CD4-positive, alpha-beta T cell treated with Interleukin-17A for 1 hour (primary cell): Measurements from ENCODE around the gene GRIN3B.

Source experiments
- DNase-seq: peaks from one replicate; pipeline ENCODE4 v3.0.0-alpha.2; 2020

GRIN3B gene

GRCh38 chr19:966485-967088 is 33.6 kb upstream of the GRIN3B start:
- no peak for DNase-seq

- peak; percentile 14 for DNase-seq
Measured at GRCh38 chr19:970695-971094, 29.5 kb upstream of the GRIN3B start.

- DNase-seq, result no peak
Measured at GRCh38 chr19:971795-972194, 28.4 kb upstream of the GRIN3B start.

GRCh38 chr19:972281-972680 is 27.9 kb upstream of the GRIN3B start:
- no peak for DNase-seq

GRCh38 chr19:973726-974563 is 26.3 kb upstream of the GRIN3B start:
- DNase-seq, result no peak

- no peak for DNase-seq
Measured at GRCh38 chr19:974564-975257, 25.5 kb upstream of the GRIN3B start.

- DNase-seq, result no peak
Measured at GRCh38 chr19:976476-976875, 23.7 kb upstream of the GRIN3B start.

GRCh38 chr19:977058-977464 is 23.2 kb upstream of the GRIN3B start:
- no peak for DNase-seq

- no peak for DNase-seq
Measured at GRCh38 chr19:979318-979741, 20.9 kb upstream of the GRIN3B start.

GRCh38 chr19:980133-980998 is 19.9 kb upstream of the GRIN3B start:
- DNase-seq, result no peak

GRCh38 chr19:982567-983170 is 17.6 kb upstream of the GRIN3B start:
- DNase-seq, result peak; percentile 74

GRCh38 chr19:984165-984967 is 15.9 kb upstream of the GRIN3B start, which contains the start of gene WDR18:
Gene WDR18, plus strand, starts transcription at chr19:984345. Its CDS starts 9 bp downstream, at chr19:984354.
- DNase-seq, result peak; percentile 91

- DNase-seq, result no peak
Measured at GRCh38 chr19:986083-986482, 14.1 kb upstream of the GRIN3B start.

GRCh38 chr19:988081-988480 is 12.1 kb upstream of the GRIN3B start:
- DNase-seq, result no peak

GRCh38 chr19:988510-988909 is 11.7 kb upstream of the GRIN3B start:
- DNase-seq, result no peak

GRCh38 chr19:989381-990081 is 10.7 kb upstream of the GRIN3B start:
- DNase-seq, result no peak

GRCh38 chr19:990119-990571 is 10.1 kb upstream of the GRIN3B start:
- DNase-seq, result no peak

GRCh38 chr19:990746-991145 is 9.5 kb upstream of the GRIN3B start:
- no peak for DNase-seq

GRCh38 chr19:991174-991931 is 8.9 kb upstream of the GRIN3B start:
- DNase-seq, result peak; percentile 58
